ENCODE results near the gene PLEKHA4. TPM values are rescaled to one million over a fixed set of nuclear protein-coding genes. Genes with fewer than 3 reads are reported as not detected.

Gene PLEKHA4
- total RNA-seq, 2 donors from 2014 or later, result 22.4 to 25.1 TPM

- Histone ChIP-seq H3K36me3 (no peaks in the 10 kb centered on the region), H3K9me3 (no peaks in the 10 kb centered on the region), H3K27ac (no peak overlapping the region), H3K4me1 (peaks cover 0 to 24% of the 10 kb centered on the region in 2 donors), H3K27me3 (no peaks in the 10 kb centered on the region), H3K4me3 (no peak overlapping the region)
- no peak for DNase-seq (ENCODE audit: low spot score)
- TF ChIP-seq CTCF (IDR thresholded peaks at IDR 0.05), result no peak
Observed at GRCh38 chr19:48833977-48834376, 34.4 kb downstream of the PLEKHA4 start.

GRCh38 chr19:48833049-48833448 lies 35.4 kb downstream of the PLEKHA4 start:
- Histone ChIP-seq H3K36me3 (no peaks in the 10 kb centered on the region), H3K4me3 (no peak overlapping the region), H3K27me3 (no peaks in the 10 kb centered on the region), H3K4me1 (peaks cover 0 to 24% of the 10 kb centered on the region in 2 donors), H3K27ac (no peak overlapping the region), H3K9me3 (no peaks in the 10 kb centered on the region)
- no peak for TF ChIP-seq CTCF (IDR thresholded peaks at IDR 0.05)
- DNase-seq (ENCODE audit: low spot score), result no peak

- Histone ChIP-seq H3K36me3 (no peaks in the 10 kb centered on the region), H3K27ac (no peak overlapping the region), H3K4me3 (no peak overlapping the region), H3K27me3 (no peaks in the 10 kb centered on the region), H3K4me1 (peaks cover 0 to 7% of the 10 kb centered on the region in 2 donors), H3K9me3 (no peaks in the 10 kb centered on the region)
- no peak for TF ChIP-seq CTCF (IDR thresholded peaks at IDR 0.05)
- no peak for DNase-seq (ENCODE audit: low spot score)
Observed at GRCh38 chr19:48830965-48831364, 37.5 kb downstream of the PLEKHA4 start.

GRCh38 chr19:48830088-48830487 lies 38.3 kb downstream of the PLEKHA4 start:
- H3K4me3 ChIP-seq, result no peak overlapping the region
- no peaks in the 10 kb centered on the region for H3K4me1 ChIP-seq
- no peaks in the 10 kb centered on the region for H3K9me3 ChIP-seq
- H3K27me3 ChIP-seq, result no peaks in the 10 kb centered on the region
- H3K36me3 ChIP-seq, result no peaks in the 10 kb centered on the region
- no peak for TF ChIP-seq CTCF (IDR thresholded peaks at IDR 0.05)
- H3K27ac ChIP-seq, result no peak overlapping the region
- no peak for DNase-seq (ENCODE audit: low spot score)

GRCh38 chr19:48826606-48827020 lies 41.8 kb downstream of the PLEKHA4 start:
- Histone ChIP-seq H3K36me3 (no peaks in the 10 kb centered on the region), H3K27me3 (no peaks in the 10 kb centered on the region), H3K9me3 (no peaks in the 10 kb centered on the region), H3K27ac (no peak overlapping the region), H3K4me1 (no peaks in the 10 kb centered on the region), H3K4me3 (no peak overlapping the region)
- no peak for TF ChIP-seq CTCF (IDR thresholded peaks at IDR 0.05)
- no peak for DNase-seq (ENCODE audit: low spot score)

- no peaks in the 10 kb centered on the region for H3K27me3 ChIP-seq
- peaks cover 0 to 14% of the 10 kb centered on the region in 2 donors for H3K4me1 ChIP-seq
- DNase-seq (ENCODE audit: low spot score), result no peak
- H3K4me3 ChIP-seq, result no peak overlapping the region
- H3K27ac ChIP-seq, result no peak overlapping the region
- TF ChIP-seq CTCF (IDR thresholded peaks at IDR 0.05), result no peak
- H3K9me3 ChIP-seq, result no peaks in the 10 kb centered on the region
- H3K36me3 ChIP-seq, result no peaks in the 10 kb centered on the region
Observed at GRCh38 chr19:48822514-48822913, 45.9 kb downstream of the PLEKHA4 start.
